ENCODE measurements around the gene PPP1R13B.

Gene PPP1R13B

GRCh38 chr14:103808403-103809001 is 38.9 kb downstream of the PPP1R13B start (continued):
- TF ChIP-seq IKZF3 (tag by site-specific recombination; IDR thresholded peaks at IDR 0.05) = peak; percentile 57; the same call in 1 of the 2 replicates
- no peak for TF ChIP-seq ZNF76 (tag by site-specific recombination; IDR thresholded peaks at IDR 0.05; ENCODE audit: borderline replicate concordance, low read depth)
- no peak for TF ChIP-seq ZNF785 (tag by site-specific recombination; IDR thresholded peaks at IDR 0.05)
- TF ChIP-seq KLF8 (tag by site-specific recombination; IDR thresholded peaks at IDR 0.05) = 0 out of 2 replicates have a peak, but pooled peaks have one; percentile 21
- TF ChIP-seq HOXA7 (CRISPR knock-in tag; IDR thresholded peaks at IDR 0.05; ENCODE audit: borderline replicate concordance) = no peak
- peak; percentile 71; the same call in 1 of the 2 replicates for TF ChIP-seq CTCF (tag by site-specific recombination; IDR thresholded peaks at IDR 0.05)
- TF ChIP-seq MZF1 (tag by site-specific recombination; IDR thresholded peaks at IDR 0.05; ENCODE audit: borderline replicate concordance) = peak; percentile 24; the same call in 1 of the 2 replicates
- TF ChIP-seq ZNF513 (tag by site-specific recombination; IDR thresholded peaks at IDR 0.05) = peak; percentile 34; the same call in 1 of the 2 replicates
- peak; percentile 53; the same call in 1 of the 2 replicates for TF ChIP-seq PRDM10 (tag by site-specific recombination; IDR thresholded peaks at IDR 0.05)
- 0 out of 2 replicates have a peak, but pooled peaks have one; percentile 18 for TF ChIP-seq SP7 (tag by site-specific recombination; IDR thresholded peaks at IDR 0.05)
- no peak for TF ChIP-seq ZSCAN23 (tag by site-specific recombination; IDR thresholded peaks at IDR 0.05)
- TF ChIP-seq ZNF549 (tag by site-specific recombination; IDR thresholded peaks at IDR 0.05) = no peak
- no peak for TF ChIP-seq ZNF362 (tag by site-specific recombination; IDR thresholded peaks at IDR 0.05)
- TF ChIP-seq GLIS1 (tag by site-specific recombination; IDR thresholded peaks at IDR 0.05) = no peak
- TF ChIP-seq ZNF121 (tag by site-specific recombination; IDR thresholded peaks at IDR 0.05) = 0 out of 2 replicates have a peak, but pooled peaks have one; percentile 30
- TF ChIP-seq HOXC10 (CRISPR knock-in tag; IDR thresholded peaks at IDR 0.05) = no peak
- TF ChIP-seq ZSCAN30 (tag by site-specific recombination; IDR thresholded peaks at IDR 0.05) = peak; percentile 61; the same call in 1 of the 2 replicates
- TF ChIP-seq ZBTB11 (tag by site-specific recombination; conservative IDR thresholded peaks at IDR 0.05; ENCODE audit: low read depth) = no peak
- TF ChIP-seq ZNF26 (tag by site-specific recombination; IDR thresholded peaks at IDR 0.05) = no peak
- TF ChIP-seq ZNF2 (tag by site-specific recombination; IDR thresholded peaks at IDR 0.05) = no peak
- no peak for TF ChIP-seq MEIS1 (CRISPR knock-in tag; IDR thresholded peaks at IDR 0.05; ENCODE audit: borderline replicate concordance)
- peak; percentile 98 for TF ChIP-seq ZNF654 (tag by site-specific recombination; IDR thresholded peaks at IDR 0.05; ENCODE audit: low read depth)
- TF ChIP-seq ZNF610 (tag by site-specific recombination; IDR thresholded peaks at IDR 0.05; ENCODE audit: borderline replicate concordance) = no peak
- TF ChIP-seq ZNF10 (tag by site-specific recombination; IDR thresholded peaks at IDR 0.05) = peak; percentile 60; the same call in 1 of the 2 replicates

Measured in HEK293 (cell line).